ENCODE data around the gene C14orf132.
"Not testable (repeated sequence)": the region's sequence is repeated elsewhere in the genome, so short reads cannot be mapped to it uniquely, and the experiment has no call there.

The C14orf132 gene

GRCh38 chr14:96060186-96060933 lies 21.2 kb downstream of the C14orf132 start:
- DNase-seq = no peak

- no peak for DNase-seq
These were observed 22.8 kb downstream of the C14orf132 start for GRCh38 chr14:96062010-96062409.

GRCh38 chr14:96062506-96062905 lies 23.3 kb downstream of the C14orf132 start:
- no peak for DNase-seq

- DNase-seq = no peak
These were observed 25.7 kb downstream of the C14orf132 start for GRCh38 chr14:96064866-96065265.

GRCh38 chr14:96065661-96066459 lies 26.7 kb downstream of the C14orf132 start:
- DNase-seq = no peak

GRCh38 chr14:96066976-96067375 lies 27.8 kb downstream of the C14orf132 start:
- no peak for DNase-seq

- DNase-seq = no peak
These were observed 29.1 kb downstream of the C14orf132 start for GRCh38 chr14:96067985-96068930.

- DNase-seq = no peak
These were observed 30.3 kb downstream of the C14orf132 start for GRCh38 chr14:96069421-96069820.

- no peak for DNase-seq
These were observed 32.4 kb downstream of the C14orf132 start for GRCh38 chr14:96071561-96071960.

- no peak for DNase-seq
These were observed 32.9 kb downstream of the C14orf132 start for GRCh38 chr14:96072076-96072475.

- no peak for DNase-seq
These were observed 33.6 kb downstream of the C14orf132 start for GRCh38 chr14:96072746-96073145.

- not testable (repeated sequence) for DNase-seq
These were observed 34.3 kb downstream of the C14orf132 start for GRCh38 chr14:96073260-96074039.

GRCh38 chr14:96077983-96078624 lies 38.9 kb downstream of the C14orf132 start:
- no peak for DNase-seq

- no peak for DNase-seq
These were observed 39.5 kb downstream of the C14orf132 start for GRCh38 chr14:96078625-96079016.

- DNase-seq = no peak
These were observed 39.9 kb downstream of the C14orf132 start for GRCh38 chr14:96079066-96079465.

GRCh38 chr14:96080571-96080970 lies 41.4 kb downstream of the C14orf132 start:
- DNase-seq = no peak

GRCh38 chr14:96081224-96081623 lies 42.1 kb downstream of the C14orf132 start:
- DNase-seq = no peak

GRCh38 chr14:96081767-96082400 lies 42.7 kb downstream of the C14orf132 start:
- DNase-seq = no peak

GRCh38 chr14:96082420-96083300 lies 43.5 kb downstream of the C14orf132 start:
- no peak for DNase-seq

- no peak for DNase-seq
These were observed 44.6 kb downstream of the C14orf132 start for GRCh38 chr14:96083667-96084320.

Data from inflammatory macrophage treated with lipopolysaccharide for 1 hour (primary cell).